HT-29 (cell line): ENCODE results near the gene TP73. TPM values are rescaled to one million over a fixed set of nuclear protein-coding genes. Genes with fewer than 3 reads are reported as not detected.

Experiments used
- DNase-seq: peaks from one replicate; pipeline ENCODE4 v3.0.0-alpha.2; 2015; ENCODE audit warnings: low spot score
- total RNA-seq: library from RNA; depleted of rRNA; stranded (reverse); fragments of >200 nt; shearing (Covaris generic); gene quantifications from 2 replicates; pipeline ENCODE4 v1.2.3, GENCODE V29; 2014

The TP73 gene
- total RNA-seq, 1 experiment from 2014 or later = 11.1 TPM

DNA sequence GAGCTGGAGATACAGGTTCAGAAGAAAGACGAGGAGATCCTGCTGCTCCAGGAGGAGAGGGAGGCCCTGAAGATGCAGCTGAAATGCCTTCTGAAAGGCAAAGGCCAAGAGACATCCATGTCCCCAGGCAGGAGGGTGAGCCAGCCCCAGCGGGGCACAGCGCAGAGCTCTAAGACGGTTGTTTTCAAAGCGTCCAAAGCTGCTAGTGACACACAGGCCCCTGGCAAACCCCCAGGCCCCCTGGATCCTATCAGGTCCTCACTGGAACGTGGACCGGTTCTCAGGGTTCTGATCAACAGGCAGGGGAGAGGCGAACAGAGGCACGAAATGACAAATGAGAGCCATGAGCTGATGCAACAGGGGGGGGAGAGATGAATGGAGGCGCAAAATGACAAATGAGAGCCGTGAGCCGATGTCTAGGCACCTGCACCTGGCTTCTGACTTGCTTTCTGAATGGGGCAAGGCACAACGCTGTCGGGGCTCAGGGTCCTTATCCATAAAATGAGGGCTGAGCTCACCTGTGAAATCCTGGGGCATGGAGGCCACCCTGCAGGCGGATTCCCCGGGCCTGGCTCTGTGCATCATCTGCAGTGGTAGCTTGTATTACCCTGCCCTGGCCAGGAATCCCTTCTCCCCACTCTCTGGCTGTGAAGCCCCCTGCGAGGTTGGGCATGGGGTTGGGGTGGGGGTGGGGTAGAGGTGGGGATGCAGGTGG, 109.1 kb downstream of the TP73 start:
- DNase-seq = no peak

DNA sequence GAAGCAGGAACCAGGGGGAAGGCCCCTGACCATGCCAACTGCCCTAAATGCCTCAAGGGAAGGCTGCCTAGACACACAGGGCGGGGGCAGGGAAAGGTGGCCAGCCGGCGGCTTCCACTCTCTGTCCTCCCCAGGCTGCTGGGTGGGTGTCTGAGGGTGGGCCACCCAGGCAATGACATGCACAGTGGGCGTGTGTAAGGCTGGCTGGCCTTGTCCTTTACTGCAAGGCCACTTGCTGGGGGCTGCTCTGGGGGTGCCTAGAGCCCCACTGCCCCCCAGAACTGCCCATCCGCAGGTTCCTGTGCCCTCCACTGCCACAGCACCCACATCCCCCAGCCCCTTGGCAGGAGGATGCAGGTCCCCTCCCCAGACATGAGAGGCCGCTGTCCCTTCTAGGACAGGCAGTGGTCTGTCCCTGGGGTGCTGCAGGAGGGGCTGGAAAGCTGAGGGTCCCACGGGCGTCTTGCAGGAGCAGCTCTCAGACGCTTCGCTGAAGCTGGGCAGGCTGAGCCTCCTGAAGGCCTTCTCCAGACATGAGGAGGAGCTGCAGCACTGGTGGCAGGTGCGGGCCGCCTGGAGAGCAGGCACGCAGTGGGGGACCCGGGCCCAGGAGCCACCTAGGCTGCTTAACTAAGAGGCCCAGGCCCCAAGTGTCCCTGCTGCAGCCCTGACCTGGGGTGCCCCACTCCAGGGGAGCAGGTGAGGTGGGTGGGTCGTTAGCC, 110.0 kb downstream of the TP73 start:
- no peak for DNase-seq

DNA sequence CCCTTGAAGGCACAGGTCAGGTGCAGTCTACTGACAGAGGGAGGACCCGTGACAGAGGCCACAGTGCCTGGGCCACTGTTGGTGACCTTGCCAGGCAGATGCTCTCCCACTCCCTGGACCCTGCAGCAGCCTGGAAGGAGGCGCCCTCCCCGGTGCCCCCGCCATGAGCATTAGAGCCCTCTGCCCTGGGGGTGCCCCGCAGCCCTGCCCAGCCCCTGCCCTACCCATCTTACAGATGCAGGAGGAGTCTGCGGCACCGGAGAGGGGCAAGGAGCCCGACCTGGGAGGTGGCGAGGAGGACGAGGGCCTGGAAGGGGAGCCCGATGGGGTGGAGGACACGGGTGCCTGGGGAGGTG, 110.5 kb downstream of the TP73 start:
- no peak for DNase-seq

DNA sequence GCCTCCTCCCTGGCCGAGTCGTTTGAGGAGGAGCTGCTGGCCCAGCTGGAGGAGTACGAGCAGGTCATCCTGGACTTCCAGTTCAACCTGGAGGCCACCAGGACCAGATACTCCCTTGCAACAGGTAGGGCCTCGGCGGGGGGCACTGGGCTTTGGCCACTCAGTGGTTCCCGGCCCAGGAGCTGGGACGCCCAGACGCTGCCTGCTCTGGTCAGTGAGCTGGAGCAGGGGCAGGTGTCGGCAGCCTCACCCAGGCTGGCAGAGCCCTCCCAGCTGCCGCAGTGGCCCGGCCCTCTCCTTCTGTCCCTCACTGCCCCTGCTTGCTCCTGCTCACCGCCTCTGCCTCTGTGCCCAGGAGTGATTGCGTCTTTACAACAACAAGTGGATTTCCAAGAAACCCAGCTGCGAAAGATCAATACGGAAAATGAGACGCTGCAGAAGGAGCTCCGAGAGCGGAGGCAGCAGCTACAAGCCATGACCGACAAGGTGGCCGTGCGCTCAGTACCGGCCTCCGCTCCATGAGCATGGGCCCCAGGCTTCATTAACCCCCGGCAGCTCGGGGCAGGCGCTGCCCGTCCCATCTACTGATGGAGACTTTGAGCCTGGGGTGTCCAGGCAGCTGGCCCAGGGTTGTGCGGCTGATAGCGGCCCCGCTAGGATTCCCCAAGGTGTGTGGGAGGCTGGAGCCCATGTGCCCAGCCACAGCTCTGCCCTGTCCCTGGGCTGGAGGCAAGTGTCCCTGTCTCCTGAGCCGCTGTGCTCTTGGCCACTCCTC, 111.2 kb downstream of the TP73 start:
- no peak for DNase-seq

DNA sequence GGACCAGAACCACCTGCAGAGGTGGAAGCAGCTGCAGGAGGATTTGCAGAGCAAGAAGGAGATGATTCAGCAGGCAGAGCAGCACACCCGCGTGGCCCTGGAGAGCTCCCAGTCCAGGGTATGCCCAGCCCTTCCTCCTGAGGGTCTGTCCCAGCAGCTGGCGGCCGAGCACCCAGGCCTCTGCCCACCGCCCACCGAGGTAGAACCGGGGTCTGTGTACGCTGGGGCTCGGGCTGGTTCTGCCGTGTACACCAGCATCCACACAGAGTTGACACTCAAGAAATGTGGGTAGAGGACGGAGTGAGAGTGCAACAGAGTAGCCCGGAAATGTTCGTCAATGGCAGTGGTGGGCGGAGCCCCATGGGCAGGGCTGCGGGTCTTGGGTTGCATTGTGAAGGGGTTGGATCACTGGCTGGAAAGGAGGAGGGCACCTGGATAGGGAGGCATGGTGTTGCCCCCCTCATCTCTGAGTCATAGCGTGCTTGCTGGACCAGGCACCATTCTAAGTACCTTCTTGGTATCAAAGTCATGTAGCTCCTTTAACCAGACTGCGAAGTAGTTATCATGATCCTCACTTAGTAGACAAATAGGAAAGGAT, 115.1 kb downstream of the TP73 start:
- no peak for DNase-seq

DNA sequence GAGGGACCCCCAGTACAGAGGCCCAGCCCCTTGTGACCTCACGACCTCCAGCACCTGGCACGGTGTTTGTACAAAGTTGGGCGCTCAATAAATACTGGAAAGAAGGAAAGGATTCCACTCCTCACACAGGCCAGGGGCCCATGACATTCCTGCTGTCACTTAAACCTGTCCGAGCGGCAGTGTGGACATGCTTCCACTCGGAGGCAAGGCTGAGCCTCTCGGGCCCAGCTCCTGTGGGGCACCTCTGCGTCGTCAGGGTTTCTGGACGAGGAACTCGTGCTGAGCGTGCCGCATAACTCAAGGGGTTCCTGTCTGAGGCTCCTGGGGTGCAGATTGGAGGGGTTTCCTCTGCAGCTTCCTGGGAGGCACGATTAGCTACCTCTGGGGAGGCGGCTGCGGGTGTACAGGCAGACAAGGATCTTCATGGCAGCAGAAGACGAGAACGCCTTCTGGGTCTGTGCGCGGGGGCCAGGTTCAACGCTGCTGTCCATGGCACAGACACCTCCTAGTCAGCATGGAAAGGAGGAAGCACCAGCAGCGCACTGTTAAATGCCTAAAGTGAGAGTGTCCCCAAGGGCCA, 116.6 kb downstream of the TP73 start:
- no peak for DNase-seq

DNA sequence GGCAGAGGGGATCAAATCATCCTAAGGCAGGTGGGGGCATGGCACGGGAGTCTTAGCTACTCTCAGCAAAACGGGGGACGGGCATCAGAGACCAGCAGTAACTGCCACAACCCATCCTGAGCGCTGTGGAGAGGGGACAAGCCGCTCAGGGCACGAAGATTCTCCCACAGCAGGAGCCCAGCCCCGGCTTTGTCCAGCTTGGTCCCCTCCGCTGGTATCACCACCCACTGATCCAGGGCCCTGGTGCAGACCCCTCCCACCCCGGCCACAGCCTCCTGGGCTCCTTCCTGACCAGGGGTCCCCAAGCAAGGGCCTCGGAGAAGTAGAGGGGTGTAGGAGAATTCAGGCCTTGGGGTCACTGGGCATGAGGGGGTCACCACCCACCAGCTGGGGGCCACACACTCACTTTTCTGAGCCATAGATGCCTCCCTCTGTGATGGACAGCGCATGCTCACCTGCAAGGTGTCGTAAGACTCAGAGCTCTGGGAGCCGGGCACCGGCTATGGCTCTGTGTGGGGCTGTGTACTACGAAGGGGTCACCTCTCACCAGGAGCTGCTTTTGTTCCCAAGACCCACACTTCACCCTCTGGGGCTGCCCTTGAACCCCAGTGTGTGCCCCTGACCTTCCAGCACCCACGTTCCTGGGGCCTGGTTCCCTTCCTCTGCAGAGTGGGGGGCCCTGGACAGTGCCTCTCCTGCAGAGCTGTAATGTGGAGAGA, 117.9 kb downstream of the TP73 start:
- DNase-seq = no peak

DNA sequence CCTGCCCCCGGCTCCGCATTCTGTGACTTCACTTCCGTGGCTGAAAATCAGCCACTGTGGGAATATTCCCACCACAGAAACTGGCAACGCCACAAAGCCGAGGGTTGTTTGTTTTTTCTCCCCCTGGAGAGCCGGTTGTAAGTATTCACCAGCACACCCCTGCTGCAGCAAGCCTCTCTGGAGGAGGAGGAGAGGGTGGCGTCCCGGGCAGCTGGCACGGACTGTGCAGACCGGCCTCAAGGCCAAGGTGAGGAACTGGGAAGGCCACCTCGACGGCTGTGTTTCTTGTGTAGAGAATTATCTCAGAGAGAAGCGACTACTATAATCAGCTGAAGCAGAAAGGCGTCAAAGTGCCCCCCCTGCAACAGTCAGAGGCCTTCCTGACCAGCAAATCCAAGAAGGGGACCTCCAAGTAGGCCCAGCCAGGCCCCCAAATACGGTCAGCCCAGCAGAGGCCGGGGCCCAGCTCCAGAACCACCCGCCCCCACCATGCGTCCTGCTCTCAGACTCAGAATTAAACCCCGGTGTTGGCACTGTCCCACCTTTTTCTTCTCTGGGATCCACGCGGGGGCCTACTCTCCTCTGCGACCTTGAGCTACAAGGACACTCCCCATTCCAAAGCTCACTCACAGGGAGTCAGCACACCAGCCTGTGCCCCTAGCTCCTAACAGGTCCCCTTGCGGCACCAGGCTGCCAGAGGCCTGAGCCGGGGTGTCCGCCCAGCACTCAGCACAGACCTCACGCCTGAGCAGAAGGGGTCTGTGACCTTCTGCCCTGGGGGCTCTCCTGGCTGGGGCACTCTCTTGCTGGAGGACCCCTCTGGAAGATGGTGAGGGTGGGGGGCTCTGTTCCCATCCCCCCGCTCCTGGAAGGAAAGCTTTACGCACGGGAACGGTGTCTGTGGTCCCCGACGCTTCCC, 119.1 kb downstream of the TP73 start:
- no peak for DNase-seq

DNA sequence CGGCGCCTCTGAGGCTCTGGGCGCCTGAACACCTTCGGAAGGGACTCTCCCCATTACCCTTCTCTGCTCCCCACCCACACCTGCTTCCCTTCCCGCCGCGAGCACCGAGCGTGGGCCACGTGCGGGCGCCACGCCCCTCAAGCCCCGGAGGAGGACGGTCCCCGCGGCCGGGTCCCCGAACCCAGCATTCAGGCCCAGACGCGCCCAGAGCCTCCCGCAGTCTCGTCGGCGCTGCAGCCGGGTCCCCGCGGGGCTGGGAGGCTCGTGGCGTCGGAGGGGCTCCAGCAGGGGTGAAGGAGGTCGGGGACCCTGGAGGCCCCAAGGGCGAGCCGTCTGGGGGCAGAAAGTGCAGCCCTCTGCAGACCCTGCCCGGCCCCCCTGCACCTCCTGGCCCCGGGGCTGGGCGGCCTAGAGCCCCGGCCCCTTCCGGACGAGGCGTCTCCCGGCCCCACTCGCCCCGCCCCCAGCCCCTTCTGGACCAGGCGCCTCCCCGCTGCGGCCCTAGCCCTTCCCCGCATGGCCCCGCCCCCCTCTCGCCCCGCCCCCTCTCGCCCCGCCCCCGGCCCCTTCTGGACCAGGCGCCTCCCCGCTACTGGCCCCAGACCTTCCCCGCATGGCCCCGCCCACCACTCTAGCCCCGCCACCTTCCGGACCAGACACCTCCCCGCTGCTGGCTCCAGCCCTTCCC, 119.9 kb downstream of the TP73 start:
- DNase-seq = peak; percentile 48

DNA sequence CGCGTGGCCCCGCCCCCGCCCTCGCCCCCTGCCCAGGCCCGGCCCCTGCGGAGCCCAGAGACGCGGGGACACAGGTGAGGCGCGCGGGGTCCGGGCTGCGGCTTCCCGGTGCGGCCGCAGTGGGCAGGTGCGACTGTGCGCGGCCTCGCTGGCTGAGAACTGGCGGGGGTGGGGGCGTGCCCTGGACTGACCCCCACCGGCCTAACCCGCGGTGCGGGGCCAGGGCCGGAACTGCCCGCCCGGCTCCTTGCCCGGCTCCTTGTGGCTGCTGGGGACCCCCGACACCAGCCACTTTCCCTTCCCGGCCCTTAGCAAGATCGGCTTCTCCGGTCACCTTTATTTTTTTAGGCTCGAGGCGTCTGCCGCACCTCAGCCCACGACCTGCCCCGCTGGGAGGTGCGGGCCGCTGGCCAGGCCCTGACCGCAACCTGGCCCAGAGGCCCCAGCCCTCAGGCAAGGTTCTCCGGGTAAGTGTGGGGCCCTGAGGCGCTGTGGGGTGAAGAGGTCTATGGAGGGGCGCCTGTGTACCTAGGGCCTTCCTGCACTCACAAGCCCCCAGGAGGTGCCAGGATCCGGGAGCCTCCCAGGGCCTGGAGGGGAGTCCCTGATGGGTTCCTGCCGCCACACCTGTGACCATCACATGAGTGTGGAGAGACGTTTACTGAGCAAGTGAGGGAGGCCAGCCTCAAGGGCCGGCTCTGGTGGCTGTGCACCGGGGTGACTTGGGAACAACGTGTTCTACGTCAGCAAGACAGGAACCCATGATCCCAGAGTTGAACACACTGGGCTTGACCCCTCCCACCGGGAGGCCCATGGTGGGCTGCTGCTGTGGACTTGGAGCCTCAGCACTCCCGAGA, 120.6 kb downstream of the TP73 start, which contains the start of gene SMIM1:
SMIM1 (plus strand) TSS at position 35 of the 857 bp plus-strand sequence. CDS start 2,625 bp downstream, outside the sequence.
- no peak for DNase-seq

DNA sequence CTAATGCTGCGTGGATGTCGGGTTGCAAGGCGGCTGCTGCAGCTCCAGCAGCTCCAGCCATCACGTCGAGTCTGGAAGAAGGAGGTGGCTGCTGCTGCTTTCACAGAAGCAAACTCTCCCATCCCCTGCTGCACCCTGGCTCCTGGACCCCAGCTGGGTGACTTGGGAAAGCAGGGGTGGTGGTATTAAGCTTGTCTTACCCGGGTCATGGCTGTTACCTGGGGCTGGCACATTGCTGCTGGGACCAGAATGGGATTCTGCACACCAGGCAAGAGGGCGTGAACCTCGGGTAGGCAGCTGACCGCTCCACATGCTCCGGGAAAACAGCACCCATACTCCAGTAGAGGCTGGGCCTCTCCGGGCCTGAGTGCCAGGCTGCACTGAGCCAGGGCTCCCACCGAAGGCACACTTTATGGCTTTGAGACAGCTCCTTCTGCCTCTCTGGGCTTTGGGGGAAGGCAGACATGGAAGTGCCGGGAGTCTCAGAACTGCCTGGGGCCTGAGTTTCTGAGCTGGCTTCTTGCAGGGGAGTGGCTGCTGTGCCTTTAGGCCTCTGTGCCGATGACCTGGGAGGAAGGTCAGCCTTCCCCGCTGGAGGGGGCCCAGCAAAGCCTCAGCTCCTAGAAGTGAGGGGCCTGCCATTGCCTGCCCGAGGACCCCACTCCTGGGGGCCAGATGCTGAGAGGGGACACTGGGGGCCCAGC, 121.4 kb downstream of the TP73 start:
- DNase-seq = no peak

DNA sequence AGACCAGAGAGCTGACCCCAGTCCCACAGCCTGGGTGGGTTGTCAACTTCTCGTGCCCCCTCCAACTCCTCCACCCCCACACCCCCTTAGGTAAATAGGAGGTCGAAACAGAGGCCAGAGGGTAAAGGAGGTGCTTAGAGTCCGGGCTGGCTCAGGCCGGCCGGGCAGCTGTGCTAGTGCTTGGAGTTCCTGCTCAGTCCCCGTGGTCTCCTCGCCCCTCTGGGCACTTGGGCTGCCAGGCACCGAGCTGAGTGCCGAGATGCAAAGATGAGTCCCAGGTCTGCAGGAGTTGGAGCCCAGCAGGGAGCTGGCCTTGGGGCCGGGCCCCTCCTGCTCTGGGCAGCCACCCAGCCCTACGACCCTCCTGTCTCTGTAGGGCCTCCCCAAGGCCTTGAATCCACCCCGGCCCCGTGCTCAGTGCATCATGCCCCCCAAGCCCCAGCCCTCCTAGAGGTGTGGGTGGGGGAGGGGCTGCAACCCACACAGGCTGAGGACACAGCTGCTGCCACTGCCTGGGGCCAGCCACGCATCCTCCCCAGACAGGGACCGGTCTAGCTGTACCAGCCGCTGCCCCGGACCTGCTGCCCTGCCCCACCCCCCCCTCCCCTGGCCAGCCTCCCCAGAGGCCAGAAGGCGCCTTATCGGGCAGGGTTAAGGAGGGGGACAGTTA, 122.1 kb downstream of the TP73 start:
- DNase-seq = no peak

DNA sequence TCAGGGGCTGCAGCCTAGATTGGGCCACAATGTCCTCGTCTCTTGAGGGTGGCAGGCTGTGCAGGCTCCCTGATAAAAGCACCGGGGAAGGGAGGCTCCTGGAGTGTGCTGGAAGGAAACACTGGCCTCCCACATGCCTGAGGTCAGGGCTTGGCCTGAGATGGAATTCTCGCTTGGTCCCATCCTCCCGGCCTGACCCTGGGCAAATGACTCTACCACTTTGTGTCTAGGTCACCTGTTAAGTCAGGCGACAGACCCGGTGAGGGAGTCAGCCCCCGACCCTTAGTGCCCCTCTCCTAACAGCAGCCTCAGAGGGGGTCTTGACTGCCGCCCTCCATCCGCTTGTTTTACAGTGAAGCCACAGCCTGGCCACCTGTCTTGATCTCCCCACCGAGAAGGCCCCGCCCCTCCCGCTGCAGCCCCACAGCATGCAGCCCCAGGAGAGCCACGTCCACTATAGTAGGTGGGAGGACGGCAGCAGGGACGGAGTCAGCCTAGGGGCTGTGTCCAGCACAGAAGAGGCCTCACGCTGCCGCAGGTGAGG, 122.7 kb downstream of the TP73 start:
- DNase-seq = no peak

DNA sequence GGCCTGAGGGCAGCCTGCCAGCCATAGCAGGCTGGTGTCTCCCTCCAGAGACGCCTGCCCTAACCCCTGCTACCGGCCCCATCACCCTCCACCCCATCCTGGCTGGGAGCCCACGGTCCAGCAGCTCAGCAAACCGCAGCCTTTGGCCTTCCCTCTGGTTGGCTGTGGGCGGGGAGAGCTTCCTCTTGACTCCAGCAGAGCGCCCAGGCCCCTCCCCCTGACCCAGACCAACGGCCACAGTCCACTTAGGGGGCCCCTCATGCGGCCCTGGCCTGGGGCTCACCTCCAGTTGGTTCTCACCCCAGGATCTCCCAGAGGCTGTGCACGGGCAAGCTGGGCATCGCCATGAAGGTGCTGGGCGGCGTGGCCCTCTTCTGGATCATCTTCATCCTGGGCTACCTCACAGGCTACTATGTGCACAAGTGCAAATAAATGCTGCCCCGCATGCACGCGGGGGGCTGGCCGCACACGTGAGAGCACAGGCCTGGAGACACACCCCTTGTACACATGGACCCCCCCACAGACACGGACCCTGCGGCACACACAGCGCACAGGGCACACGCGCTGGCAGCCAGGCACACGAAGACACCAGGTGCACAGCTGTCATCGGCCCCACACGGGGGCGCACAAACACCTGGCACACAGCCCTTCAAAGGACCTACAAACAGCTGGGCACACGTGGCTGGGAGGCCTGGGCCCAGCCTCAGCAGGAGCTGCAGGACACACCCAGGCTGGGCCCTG, 123.3 kb downstream of the TP73 start:
- peak; percentile 82 for DNase-seq

DNA sequence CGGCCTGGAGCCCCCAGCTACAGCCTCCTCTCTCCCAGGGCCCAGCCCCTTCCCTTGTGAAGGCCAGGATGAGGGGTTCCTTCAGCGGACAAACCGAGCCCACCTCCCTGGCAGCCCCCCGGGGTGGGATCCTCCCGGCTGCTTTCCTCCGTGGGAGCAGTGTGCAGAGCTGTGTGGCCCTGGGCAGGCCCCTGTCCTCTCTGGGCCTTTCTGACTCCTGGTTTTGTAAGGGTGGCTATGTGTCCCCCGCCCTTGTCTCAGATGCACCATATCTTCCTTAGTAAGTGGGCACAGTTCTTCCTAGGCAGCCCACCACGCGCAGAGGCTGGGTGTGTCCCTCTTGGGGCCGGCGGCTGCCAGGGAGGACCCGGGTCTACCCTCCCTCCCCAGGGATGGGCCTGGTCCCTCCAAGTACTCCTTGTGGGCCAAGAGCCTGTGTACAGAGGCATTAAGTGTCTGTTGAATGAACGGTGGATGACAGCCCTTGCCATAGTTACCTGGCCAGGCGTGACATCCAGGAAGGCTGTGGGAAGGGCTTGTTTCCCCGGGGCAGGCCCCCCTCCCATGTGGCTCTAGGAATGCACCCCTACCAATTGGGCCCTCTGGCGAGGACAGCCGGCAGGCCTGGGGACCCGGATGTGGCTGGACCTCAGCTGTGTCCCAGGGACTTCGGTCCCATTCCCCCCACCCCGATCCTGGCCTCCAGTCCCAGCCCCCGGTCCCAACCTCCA, 124.1 kb downstream of the TP73 start:
- DNase-seq = no peak
